SK-N-SH treated with all-trans-retinoic acid at 6 μM for 48 hours (cell line): ENCODE results near the gene AGTRAP.

Source experiments
- ESRRG ChIP-seq: fragments of 250-450 bp; sonication (Bioruptor Pico); IDR thresholded peaks from 2 replicates; pipeline ENCODE4 v1.6.1; 2021; ENCODE audit warnings: mild to moderate bottlenecking
- GLIS3 ChIP-seq: fragments of 250-450 bp; sonication (Bioruptor Pico); IDR thresholded peaks from 2 replicates; pipeline ENCODE4 v1.5.0; 2020; ENCODE audit warnings: mild to moderate bottlenecking, moderate library complexity
- ISL1 ChIP-seq: fragments of 250-450 bp; sonication (Bioruptor Pico); IDR thresholded peaks from 2 replicates; pipeline ENCODE4 v2.1.2; 2022; ENCODE audit warnings: mild to moderate bottlenecking, moderate library complexity
- PPARA ChIP-seq: fragments of 250-450 bp; sonication (Bioruptor Pico); IDR thresholded peaks from 2 replicates; pipeline ENCODE4 v1.5.0; 2020; ENCODE audit warnings: mild to moderate bottlenecking, borderline replicate concordance
- RARB ChIP-seq: fragments of 250-450 bp; sonication (Bioruptor Pico); IDR thresholded peaks from 2 replicates; pipeline ENCODE4 v1.8.0; 2021; ENCODE audit warnings: mild to moderate bottlenecking, moderate library complexity
- SNAI2 ChIP-seq: fragments of 250-450 bp; sonication (Bioruptor Pico); IDR thresholded peaks from 2 replicates; pipeline ENCODE4 v1.5.0; 2020; ENCODE audit warnings: mild to moderate bottlenecking, moderate library complexity
- TOX ChIP-seq: fragments of 250-450 bp; sonication (Bioruptor Pico); IDR thresholded peaks from 2 replicates; pipeline ENCODE4 v1.8.0; 2021; ENCODE audit warnings: mild to moderate bottlenecking, moderate library complexity, borderline replicate concordance
- ZC3H10 ChIP-seq: fragments of 250-450 bp; sonication (Bioruptor Pico); IDR thresholded peaks from 2 replicates; pipeline ENCODE4 v1.5.1; 2021; ENCODE audit warnings: mild to moderate bottlenecking, moderate library complexity
- ZFP3 ChIP-seq: fragments of 250-450 bp; sonication (Bioruptor Pico); IDR thresholded peaks from 2 replicates; pipeline ENCODE4 v1.5.0; 2020; ENCODE audit warnings: mild to moderate bottlenecking, moderate library complexity
- ZNF565 ChIP-seq: fragments of 450-650 bp; formaldehyde crosslinking; conservative IDR thresholded peaks from 2 replicates; pipeline ENCODE4 v1.5.0; 2020; ENCODE audit warnings: low read depth, mild to moderate bottlenecking, moderate library complexity
- ZNF70 ChIP-seq: fragments of 450-650 bp; formaldehyde crosslinking; IDR thresholded peaks from 2 replicates; pipeline ENCODE4 v1.5.0; 2020; ENCODE audit warnings: mild to moderate bottlenecking, moderate library complexity
- TF ChIP-seq, protein P1 (sequence below): fragments of 250-450 bp; sonication (Bioruptor Pico); IDR thresholded peaks from 2 replicates; pipeline ENCODE4 v1.8.0; 2020; ENCODE audit warnings: mild to moderate bottlenecking, moderate library complexity, borderline replicate concordance
- TF ChIP-seq, protein P2 (sequence below): fragments of 250-450 bp; sonication (Bioruptor Pico); IDR thresholded peaks from 2 replicates; pipeline ENCODE4 v1.5.0; 2020; ENCODE audit warnings: mild to moderate bottlenecking, moderate library complexity

DNA sequence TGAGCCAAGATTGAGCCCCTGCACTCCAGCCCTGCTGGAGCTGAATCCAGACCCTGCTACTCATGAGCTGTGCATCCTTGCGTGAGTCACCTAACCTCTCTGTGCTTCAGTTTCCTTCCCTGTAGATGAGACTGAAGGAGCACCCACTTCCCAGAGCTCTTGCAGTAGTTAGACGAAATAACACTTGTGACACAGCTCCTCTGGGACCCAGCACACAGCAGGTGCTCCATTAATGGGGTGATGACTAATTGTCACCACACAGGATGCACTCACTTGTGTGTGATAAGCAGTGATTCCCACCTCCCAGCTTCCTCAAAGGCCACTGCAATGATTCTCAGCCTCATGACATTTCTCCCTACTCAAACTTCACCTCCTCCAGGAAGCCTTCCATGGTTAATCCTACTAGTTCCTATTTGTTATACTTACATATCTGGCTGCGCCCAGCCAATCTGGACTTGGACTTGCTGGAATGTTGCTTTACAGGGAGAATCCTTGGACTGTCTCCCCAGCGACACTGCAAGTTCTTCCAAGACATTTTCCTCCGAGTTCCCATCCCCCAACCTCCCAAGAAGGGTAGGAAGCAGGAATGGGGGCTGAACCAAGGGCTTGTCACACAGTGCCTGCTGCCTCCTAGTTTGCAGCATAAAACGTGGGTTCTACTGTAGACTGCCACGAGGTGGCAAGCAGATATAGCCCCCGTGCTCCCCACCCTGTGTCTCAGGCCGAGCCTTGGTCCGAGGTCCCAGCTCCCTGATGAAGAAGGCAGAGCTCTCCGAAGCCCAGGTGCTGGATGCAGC, 27.2 kb upstream of the AGTRAP start:
- TF ChIP-seq, protein P1, sequence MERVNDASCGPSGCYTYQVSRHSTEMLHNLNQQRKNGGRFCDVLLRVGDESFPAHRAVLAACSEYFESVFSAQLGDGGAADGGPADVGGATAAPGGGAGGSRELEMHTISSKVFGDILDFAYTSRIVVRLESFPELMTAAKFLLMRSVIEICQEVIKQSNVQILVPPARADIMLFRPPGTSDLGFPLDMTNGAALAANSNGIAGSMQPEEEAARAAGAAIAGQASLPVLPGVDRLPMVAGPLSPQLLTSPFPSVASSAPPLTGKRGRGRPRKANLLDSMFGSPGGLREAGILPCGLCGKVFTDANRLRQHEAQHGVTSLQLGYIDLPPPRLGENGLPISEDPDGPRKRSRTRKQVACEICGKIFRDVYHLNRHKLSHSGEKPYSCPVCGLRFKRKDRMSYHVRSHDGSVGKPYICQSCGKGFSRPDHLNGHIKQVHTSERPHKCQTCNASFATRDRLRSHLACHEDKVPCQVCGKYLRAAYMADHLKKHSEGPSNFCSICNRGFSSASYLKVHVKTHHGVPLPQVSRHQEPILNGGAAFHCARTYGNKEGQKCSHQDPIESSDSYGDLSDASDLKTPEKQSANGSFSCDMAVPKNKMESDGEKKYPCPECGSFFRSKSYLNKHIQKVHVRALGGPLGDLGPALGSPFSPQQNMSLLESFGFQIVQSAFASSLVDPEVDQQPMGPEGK = no peak
- no peak for TF ChIP-seq SNAI2
- no peak for TF ChIP-seq ZNF70 (CRISPR knock-in tag)
- TF ChIP-seq ZNF565 (CRISPR knock-in tag) = no peak
- no peak for TF ChIP-seq ISL1
- TF ChIP-seq PPARA (CRISPR knock-in tag) = no peak
- TF ChIP-seq GLIS3 = no peak
- TF ChIP-seq, protein P2, sequence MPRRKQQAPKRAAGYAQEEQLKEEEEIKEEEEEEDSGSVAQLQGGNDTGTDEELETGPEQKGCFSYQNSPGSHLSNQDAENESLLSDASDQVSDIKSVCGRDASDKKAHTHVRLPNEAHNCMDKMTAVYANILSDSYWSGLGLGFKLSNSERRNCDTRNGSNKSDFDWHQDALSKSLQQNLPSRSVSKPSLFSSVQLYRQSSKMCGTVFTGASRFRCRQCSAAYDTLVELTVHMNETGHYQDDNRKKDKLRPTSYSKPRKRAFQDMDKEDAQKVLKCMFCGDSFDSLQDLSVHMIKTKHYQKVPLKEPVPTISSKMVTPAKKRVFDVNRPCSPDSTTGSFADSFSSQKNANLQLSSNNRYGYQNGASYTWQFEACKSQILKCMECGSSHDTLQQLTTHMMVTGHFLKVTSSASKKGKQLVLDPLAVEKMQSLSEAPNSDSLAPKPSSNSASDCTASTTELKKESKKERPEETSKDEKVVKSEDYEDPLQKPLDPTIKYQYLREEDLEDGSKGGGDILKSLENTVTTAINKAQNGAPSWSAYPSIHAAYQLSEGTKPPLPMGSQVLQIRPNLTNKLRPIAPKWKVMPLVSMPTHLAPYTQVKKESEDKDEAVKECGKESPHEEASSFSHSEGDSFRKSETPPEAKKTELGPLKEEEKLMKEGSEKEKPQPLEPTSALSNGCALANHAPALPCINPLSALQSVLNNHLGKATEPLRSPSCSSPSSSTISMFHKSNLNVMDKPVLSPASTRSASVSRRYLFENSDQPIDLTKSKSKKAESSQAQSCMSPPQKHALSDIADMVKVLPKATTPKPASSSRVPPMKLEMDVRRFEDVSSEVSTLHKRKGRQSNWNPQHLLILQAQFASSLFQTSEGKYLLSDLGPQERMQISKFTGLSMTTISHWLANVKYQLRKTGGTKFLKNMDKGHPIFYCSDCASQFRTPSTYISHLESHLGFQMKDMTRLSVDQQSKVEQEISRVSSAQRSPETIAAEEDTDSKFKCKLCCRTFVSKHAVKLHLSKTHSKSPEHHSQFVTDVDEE (CRISPR knock-in tag) = no peak
- no peak for TF ChIP-seq ESRRG (CRISPR knock-in tag)
- no peak for TF ChIP-seq ZC3H10 (CRISPR knock-in tag)
- TF ChIP-seq RARB (CRISPR knock-in tag) = no peak
- TF ChIP-seq TOX (CRISPR knock-in tag) = no peak
- no peak for TF ChIP-seq ZFP3 (CRISPR knock-in tag)
